ENCODE measurements around the gene ECE2. TPM values are rescaled to one million over a fixed set of nuclear protein-coding genes. Genes with fewer than 3 reads are reported as not detected.

Gene ECE2
- total RNA-seq, 1 donor, result not detected

DNA sequence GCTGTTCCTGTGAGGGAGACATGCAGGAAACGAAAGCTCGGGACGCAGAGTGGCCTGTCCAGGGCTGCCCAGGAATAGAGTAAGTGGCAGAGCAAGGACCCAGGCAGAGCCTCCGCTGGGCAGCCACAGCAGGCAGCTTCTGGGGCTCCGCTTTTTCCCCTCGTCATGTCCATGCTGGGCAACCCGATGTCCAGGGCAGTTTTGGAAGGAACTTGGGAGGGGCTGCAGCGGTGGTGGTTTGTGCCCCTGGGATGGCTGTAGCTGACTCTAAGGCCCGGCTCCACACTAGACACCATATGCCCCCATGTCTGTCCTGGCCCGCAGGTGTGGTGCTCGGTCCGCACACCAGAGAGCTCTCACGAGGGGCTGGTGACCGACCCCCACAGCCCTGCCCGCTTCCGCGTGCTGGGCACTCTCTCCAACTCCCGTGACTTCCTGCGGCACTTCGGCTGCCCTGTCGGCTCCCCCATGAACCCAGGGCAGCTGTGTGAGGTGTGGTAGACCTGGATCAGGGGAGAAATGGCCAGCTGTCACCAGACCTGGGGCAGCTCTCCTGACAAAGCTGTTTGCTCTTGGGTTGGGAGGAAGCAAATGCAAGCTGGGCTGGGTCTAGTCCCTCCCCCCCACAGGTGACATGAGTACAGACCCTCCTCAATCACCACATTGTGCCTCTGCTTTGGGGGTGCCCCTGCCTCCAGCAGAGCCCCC lies 16.1 kb downstream of the ECE2 start:
- no peak for DNase-seq (ENCODE audit: low read depth)
- H3K4me3 ChIP-seq (ENCODE audit: low read depth, low read length), result no peak overlapping the region
- TF ChIP-seq, protein P1, sequence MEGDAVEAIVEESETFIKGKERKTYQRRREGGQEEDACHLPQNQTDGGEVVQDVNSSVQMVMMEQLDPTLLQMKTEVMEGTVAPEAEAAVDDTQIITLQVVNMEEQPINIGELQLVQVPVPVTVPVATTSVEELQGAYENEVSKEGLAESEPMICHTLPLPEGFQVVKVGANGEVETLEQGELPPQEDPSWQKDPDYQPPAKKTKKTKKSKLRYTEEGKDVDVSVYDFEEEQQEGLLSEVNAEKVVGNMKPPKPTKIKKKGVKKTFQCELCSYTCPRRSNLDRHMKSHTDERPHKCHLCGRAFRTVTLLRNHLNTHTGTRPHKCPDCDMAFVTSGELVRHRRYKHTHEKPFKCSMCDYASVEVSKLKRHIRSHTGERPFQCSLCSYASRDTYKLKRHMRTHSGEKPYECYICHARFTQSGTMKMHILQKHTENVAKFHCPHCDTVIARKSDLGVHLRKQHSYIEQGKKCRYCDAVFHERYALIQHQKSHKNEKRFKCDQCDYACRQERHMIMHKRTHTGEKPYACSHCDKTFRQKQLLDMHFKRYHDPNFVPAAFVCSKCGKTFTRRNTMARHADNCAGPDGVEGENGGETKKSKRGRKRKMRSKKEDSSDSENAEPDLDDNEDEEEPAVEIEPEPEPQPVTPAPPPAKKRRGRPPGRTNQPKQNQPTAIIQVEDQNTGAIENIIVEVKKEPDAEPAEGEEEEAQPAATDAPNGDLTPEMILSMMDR (IDR thresholded peaks at IDR 0.05; ENCODE audit: insufficient read depth, low read depth, low read length), result no peak

DNA sequence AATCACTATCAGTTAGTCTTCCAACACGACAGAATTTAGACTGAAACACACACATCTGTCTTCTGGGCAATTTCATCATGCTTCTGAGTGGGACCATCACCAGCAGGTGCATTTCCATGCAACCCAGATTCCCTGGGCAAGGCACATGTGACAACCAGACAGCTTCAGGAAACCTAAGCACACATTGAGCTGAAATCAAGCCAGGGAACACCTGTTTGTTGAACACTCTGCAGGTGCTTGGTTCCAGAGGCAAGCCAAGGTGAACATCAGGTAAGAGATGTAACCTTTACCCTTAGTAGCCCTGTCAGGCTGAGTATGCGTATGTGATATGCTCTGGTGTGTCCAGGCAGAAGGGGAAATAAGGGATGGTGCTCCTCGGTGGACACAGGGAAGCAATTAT lies 19.9 kb downstream of the ECE2 start:
- H3K4me3 ChIP-seq (ENCODE audit: low read depth, low read length), result no peak overlapping the region
- DNase-seq (ENCODE audit: low read depth), result no peak
- TF ChIP-seq, protein P1 (IDR thresholded peaks at IDR 0.05; ENCODE audit: insufficient read depth, low read depth, low read length), result no peak

DNA sequence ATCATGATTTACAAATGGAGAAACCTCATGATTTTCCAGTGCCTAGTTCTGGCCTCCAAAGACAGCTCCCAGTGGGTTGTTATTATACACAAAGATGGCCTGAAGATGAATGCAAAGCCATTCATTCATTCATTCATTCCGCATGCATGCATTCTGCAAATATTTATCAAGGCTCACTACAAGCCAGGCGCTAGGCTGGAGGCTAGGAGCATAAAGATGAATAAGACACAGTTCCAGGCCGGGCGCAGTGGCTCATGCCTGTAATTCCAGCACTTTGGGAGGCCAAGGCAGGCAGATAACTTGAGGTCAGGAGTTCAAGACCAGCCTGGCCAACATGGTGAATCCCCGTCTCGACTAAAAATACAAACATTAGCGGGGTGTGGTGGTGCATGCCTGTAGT lies 20.8 kb downstream of the ECE2 start:
- no peak for DNase-seq (ENCODE audit: low read depth)
- H3K4me3 ChIP-seq (ENCODE audit: low read depth, low read length), result no peak overlapping the region

DNA sequence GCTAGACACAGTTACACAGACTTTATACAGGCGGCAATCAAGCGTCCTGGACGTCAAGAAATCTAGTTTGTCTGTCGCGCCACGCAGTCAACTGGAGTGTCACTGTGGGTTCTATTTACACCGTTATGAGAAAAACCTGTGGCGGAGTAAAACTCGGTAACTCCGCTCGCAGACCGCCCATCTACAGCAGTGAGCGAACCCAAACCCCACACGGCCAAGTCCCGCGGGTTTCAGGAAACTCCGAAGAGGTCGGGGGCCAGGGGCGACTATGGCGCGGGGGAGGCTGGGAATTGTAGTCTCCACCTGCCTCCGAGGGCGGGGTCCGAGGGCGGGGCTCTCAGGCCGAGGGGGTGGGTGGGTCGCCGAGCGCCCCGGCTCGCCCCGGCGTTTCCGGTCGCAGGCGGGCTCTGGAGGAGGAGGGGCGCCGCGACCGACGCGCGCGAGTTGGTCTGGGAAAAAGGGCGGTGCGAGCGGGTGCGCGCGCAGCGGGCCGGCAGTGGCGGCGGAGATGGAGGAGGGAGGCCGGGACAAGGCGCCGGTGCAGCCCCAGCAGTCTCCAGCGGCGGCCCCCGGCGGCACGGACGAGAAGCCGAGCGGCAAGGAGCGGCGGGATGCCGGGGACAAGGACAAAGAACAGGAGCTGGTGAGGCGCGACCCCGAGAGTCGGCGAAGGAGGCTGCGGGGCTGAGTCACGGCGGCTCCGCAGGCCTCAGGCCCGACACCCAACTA lies 23.1 kb downstream of the ECE2 start, which contains the start of gene PSMD2:
Gene PSMD2 (plus strand): TSS at position 483 of the 729 bp plus-strand sequence. CDS start 26 bp downstream, at position 509.
- TF ChIP-seq, protein P1 (IDR thresholded peaks at IDR 0.05; ENCODE audit: insufficient read depth, low read depth, low read length), result no peak
- peak; percentile 97 for DNase-seq (ENCODE audit: low read depth)

More for the DNA sequence above, 20.8 kb downstream of the ECE2 start:
- TF ChIP-seq, protein P1 (IDR thresholded peaks at IDR 0.05; ENCODE audit: insufficient read depth, low read depth, low read length), result no peak

DNA sequence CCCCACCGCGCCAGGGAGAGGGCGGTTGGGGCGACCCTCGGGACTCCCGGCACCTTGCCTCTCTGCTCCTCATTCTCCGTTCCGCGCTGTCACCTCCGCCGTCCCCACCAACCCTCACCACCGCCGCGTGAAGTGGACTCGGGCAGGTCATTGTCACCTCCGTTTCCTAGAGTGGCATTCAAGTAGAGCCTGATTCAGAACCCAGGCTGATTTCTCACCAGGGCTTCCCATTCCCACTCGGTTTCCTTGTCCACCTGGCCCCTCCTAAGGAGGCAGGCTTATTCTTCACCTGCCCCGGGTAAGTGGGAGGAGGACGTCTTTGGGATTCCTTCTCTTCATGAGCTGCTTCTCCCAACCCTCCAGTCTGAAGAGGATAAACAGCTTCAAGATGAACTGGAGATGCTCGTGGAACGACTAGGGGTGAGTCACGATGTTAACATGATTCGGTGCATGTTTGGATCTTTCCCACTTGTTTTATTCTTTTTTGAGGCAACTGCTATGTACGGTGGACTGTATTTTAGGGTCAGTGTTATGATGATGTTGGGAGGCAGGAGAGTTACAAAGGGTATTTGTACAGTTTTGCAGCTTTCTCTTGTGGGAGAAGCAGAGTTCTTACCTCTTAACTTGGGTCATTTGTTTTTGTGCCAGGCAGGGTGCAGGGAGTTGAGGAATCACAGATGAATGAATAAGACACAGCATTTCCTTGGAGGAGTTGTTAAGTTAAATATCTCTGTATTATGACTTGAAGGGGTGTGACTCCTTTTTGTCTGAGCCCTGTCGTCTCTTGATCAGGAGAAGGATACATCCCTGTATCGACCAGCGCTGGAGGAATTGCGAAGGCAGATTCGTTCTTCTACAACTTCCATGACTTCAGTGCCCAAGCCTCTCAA lies 23.9 kb downstream of the ECE2 start:
- DNase-seq (ENCODE audit: low read depth), result peak; percentile 54
- TF ChIP-seq, protein P1 (IDR thresholded peaks at IDR 0.05; ENCODE audit: insufficient read depth, low read depth, low read length), result no peak
- H3K4me3 ChIP-seq (ENCODE audit: low read depth, low read length), result peak overlapping the region; percentile 75

More for the DNA sequence above, 23.1 kb downstream of the ECE2 start, which contains the start of gene PSMD2:
- H3K4me3 ChIP-seq (ENCODE audit: low read depth, low read length), result peak within 1 kb of the TSS; percentile 75

DNA sequence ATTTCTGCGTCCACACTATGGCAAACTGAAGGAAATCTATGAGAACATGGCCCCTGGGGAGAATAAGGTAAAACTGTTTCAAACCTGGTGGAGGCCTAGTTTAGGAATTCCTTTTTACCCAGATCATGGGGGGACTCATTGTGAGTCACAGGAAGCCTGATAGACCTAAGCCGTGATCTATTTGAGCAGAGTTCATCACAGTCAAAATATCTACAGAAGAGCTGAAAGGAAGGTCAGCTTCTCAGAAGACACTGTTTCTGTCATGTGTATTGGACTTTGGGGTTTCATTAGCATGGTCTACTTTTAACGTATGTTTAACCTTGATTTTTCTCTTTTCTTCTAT lies 24.5 kb downstream of the ECE2 start:
- TF ChIP-seq, protein P1 (IDR thresholded peaks at IDR 0.05; ENCODE audit: insufficient read depth, low read depth, low read length), result no peak
- peak; percentile 11 for DNase-seq (ENCODE audit: low read depth)
- H3K4me3 ChIP-seq (ENCODE audit: low read depth, low read length), result peak overlapping the region; percentile 75

Data from fibroblast of villous mesenchyme (primary cell).